ENCODE measurements around the gene MRPS27. TPM values are rescaled to one million over a fixed set of nuclear protein-coding genes. Genes with fewer than 3 reads are reported as not detected.

MRPS27 gene
- total RNA-seq, 1 donor from 2014 or later, result 37.0 TPM

GRCh38 chr5:72221541-72221940 lies 98.5 kb downstream of the MRPS27 start:
- Histone ChIP-seq H3K4me3 (ENCODE audit: insufficient read depth, low read depth, low read length) (no peak overlapping the region), H3K79me2 (ENCODE audit: insufficient read depth, low read length) (no peaks in the 10 kb centered on the region), H3K9ac (ENCODE audit: low read length) (no peak overlapping the region), H2AFZ (ENCODE audit: low read depth, low read length) (no peak overlapping the region), H3K27me3 (ENCODE audit: insufficient read depth, low read length) (no peaks in the 10 kb centered on the region), H3K36me3 (ENCODE audit: insufficient read depth, low read length) (peaks cover 50% of the 10 kb centered on the region), H4K20me1 (ENCODE audit: insufficient read depth, low read length) (no peaks in the 10 kb centered on the region), H3K4me2 (ENCODE audit: low read length) (no peak overlapping the region), H3K4me1 (ENCODE audit: insufficient read depth, low read length) (peaks cover 13% of the 10 kb centered on the region), H3K27ac (ENCODE audit: low read depth, low read length) (no peak overlapping the region), H3K9me3 (ENCODE audit: insufficient read depth, low read depth, low read length) (no peaks in the 10 kb centered on the region)
- H3K4me1 Mint-ChIP-seq (ENCODE audit: low read depth, unreplicated experiment), result peaks cover 16% of the 10 kb centered on the region
- no peak for TF ChIP-seq EZH2 (IDR thresholded peaks at IDR 0.05; ENCODE audit: insufficient read depth, low read length)
- TF ChIP-seq CTCF (IDR thresholded peaks at IDR 0.05; ENCODE audit: insufficient read depth, low read depth, low read length), result no peak
- H3K4me3 Mint-ChIP-seq (ENCODE audit: unreplicated experiment), result no peak overlapping the region
- no peak overlapping the region for H3K27ac Mint-ChIP-seq (ENCODE audit: unreplicated experiment)
- no peaks in the 10 kb centered on the region for H3K27me3 Mint-ChIP-seq (ENCODE audit: low read depth, unreplicated experiment)
- FAIRE-seq (no peak), DNase-seq (ENCODE audit: low read depth) (no peak)
- peaks cover 42% of the 10 kb centered on the region for H3K36me3 Mint-ChIP-seq (ENCODE audit: low read depth, unreplicated experiment)
- H3K9me3 Mint-ChIP-seq (ENCODE audit: unreplicated experiment), result no peaks in the 10 kb centered on the region

GRCh38 chr5:72221099-72221498 lies 98.9 kb downstream of the MRPS27 start:
- Histone ChIP-seq H3K36me3 (ENCODE audit: insufficient read depth, low read length) (peaks cover 49% of the 10 kb centered on the region), H3K4me3 (ENCODE audit: insufficient read depth, low read depth, low read length) (no peak overlapping the region), H3K27me3 (ENCODE audit: insufficient read depth, low read length) (no peaks in the 10 kb centered on the region), H3K9me3 (ENCODE audit: insufficient read depth, low read depth, low read length) (no peaks in the 10 kb centered on the region), H4K20me1 (ENCODE audit: insufficient read depth, low read length) (no peaks in the 10 kb centered on the region), H3K4me1 (ENCODE audit: insufficient read depth, low read length) (peaks cover 13% of the 10 kb centered on the region), H3K4me2 (ENCODE audit: low read length) (no peak overlapping the region), H3K27ac (ENCODE audit: low read depth, low read length) (no peak overlapping the region), H3K9ac (ENCODE audit: low read length) (no peak overlapping the region), H3K79me2 (ENCODE audit: insufficient read depth, low read length) (no peaks in the 10 kb centered on the region), H2AFZ (ENCODE audit: low read depth, low read length) (no peak overlapping the region)
- TF ChIP-seq EZH2 (IDR thresholded peaks at IDR 0.05; ENCODE audit: insufficient read depth, low read length) (no peak), CTCF (IDR thresholded peaks at IDR 0.05; ENCODE audit: insufficient read depth, low read depth, low read length) (no peak)
- peaks cover 16% of the 10 kb centered on the region for H3K4me1 Mint-ChIP-seq (ENCODE audit: low read depth, unreplicated experiment)
- no peak for FAIRE-seq
- no peaks in the 10 kb centered on the region for H3K9me3 Mint-ChIP-seq (ENCODE audit: unreplicated experiment)
- H3K36me3 Mint-ChIP-seq (ENCODE audit: low read depth, unreplicated experiment), result peaks cover 39% of the 10 kb centered on the region
- DNase-seq (ENCODE audit: low read depth), result no peak
- H3K27ac Mint-ChIP-seq (ENCODE audit: unreplicated experiment), result no peak overlapping the region
- H3K4me3 Mint-ChIP-seq (ENCODE audit: unreplicated experiment), result no peak overlapping the region
- no peaks in the 10 kb centered on the region for H3K27me3 Mint-ChIP-seq (ENCODE audit: low read depth, unreplicated experiment)

GRCh38 chr5:72216756-72217155 lies 103.3 kb downstream of the MRPS27 start:
- no peak for FAIRE-seq

More at GRCh38 chr5:72216756-72217155, 103.3 kb downstream of the MRPS27 start:
- no peak overlapping the region for H3K4me3 Mint-ChIP-seq (ENCODE audit: unreplicated experiment)
- TF ChIP-seq CTCF (IDR thresholded peaks at IDR 0.05; ENCODE audit: insufficient read depth, low read depth, low read length) (no peak), EZH2 (IDR thresholded peaks at IDR 0.05; ENCODE audit: insufficient read depth, low read length) (no peak)
- H3K36me3 Mint-ChIP-seq (ENCODE audit: low read depth, unreplicated experiment), result peaks cover 27% of the 10 kb centered on the region
- H3K27ac Mint-ChIP-seq (ENCODE audit: unreplicated experiment), result no peak overlapping the region
- Histone ChIP-seq H3K4me1 (ENCODE audit: insufficient read depth, low read length) (peaks cover 7% of the 10 kb centered on the region), H3K36me3 (ENCODE audit: insufficient read depth, low read length) (peaks cover 28% of the 10 kb centered on the region), H3K27me3 (ENCODE audit: insufficient read depth, low read length) (no peaks in the 10 kb centered on the region), H3K4me3 (ENCODE audit: insufficient read depth, low read depth, low read length) (no peak overlapping the region), H3K4me2 (ENCODE audit: low read length) (no peak overlapping the region), H3K27ac (ENCODE audit: low read depth, low read length) (no peak overlapping the region), H3K9me3 (ENCODE audit: insufficient read depth, low read depth, low read length) (no peaks in the 10 kb centered on the region), H4K20me1 (ENCODE audit: insufficient read depth, low read length) (no peaks in the 10 kb centered on the region), H2AFZ (ENCODE audit: low read depth, low read length) (no peak overlapping the region), H3K9ac (ENCODE audit: low read length) (no peak overlapping the region), H3K79me2 (ENCODE audit: insufficient read depth, low read length) (no peaks in the 10 kb centered on the region)
- DNase-seq (ENCODE audit: low read depth), result no peak
- no peaks in the 10 kb centered on the region for H3K27me3 Mint-ChIP-seq (ENCODE audit: low read depth, unreplicated experiment)
- no peaks in the 10 kb centered on the region for H3K9me3 Mint-ChIP-seq (ENCODE audit: unreplicated experiment)
- H3K4me1 Mint-ChIP-seq (ENCODE audit: low read depth, unreplicated experiment), result peaks cover 13% of the 10 kb centered on the region
